WTC11 (cell line): ENCODE results near the gene XRN1. TPM values are rescaled to one million over a fixed set of nuclear protein-coding genes. Genes with fewer than 3 reads are reported as not detected.
"Not testable (repeated sequence)": the region's sequence is repeated elsewhere in the genome, so short reads cannot be mapped to it uniquely, and the experiment has no call there.

Source experiments
- ATAC-seq: fragments of 200-7000 bp; cut with Tn5 transposase; 2 replicates; pipeline ENCODE4 v1.10.0; 2021; ENCODE audit warnings: mild to moderate bottlenecking, moderate library complexity
- CTCF ChIA-PET: fragments of 300-600 bp; sonication (Branson Sonifier 250); formaldehyde crosslinking; loops from one replicate; lab custom pipeline; 2021; ENCODE audit warnings: antibody characterized with exemption; lab: Charles Lee
- POLR2A ChIA-PET: fragments of 350-600 bp; sonication (Branson Sonifier 250); formaldehyde crosslinking; loops from one replicate; lab custom pipeline; 2021; ENCODE audit warnings: antibody characterized with exemption; lab: Charles Lee
- DNase-seq: peaks from one replicate; pipeline ENCODE4 v3.0.0; 2021; ENCODE audit warnings: low spot score
- H3K27ac Mint-ChIP-seq: 2 replicates; pipeline ENCODE4 v1.8.0; 2021; ENCODE audit warnings: mixed read lengths
- H3K27me3 Mint-ChIP-seq: 2 replicates; pipeline ENCODE4 v1.8.0; 2021; ENCODE audit warnings: low read depth, mild to moderate bottlenecking, moderate library complexity, mixed read lengths
- H3K36me3 Mint-ChIP-seq: 2 replicates; pipeline ENCODE4 v1.8.0; 2021; ENCODE audit warnings: mixed read lengths
- H3K4me1 Mint-ChIP-seq: 2 replicates; pipeline ENCODE4 v1.8.0; 2022; ENCODE audit warnings: mixed read lengths
- H3K4me3 Mint-ChIP-seq: 2 replicates; pipeline ENCODE4 v1.8.0; 2021; ENCODE audit warnings: mild to moderate bottlenecking, moderate library complexity, mixed read lengths
- H3K9me3 Mint-ChIP-seq: 2 replicates; pipeline ENCODE4 v1.8.0; 2021; ENCODE audit warnings: mixed read lengths
- ELF4 ChIP-seq: sonication (generic); formaldehyde crosslinking; IDR thresholded peaks from 2 replicates; pipeline ENCODE4 v1.8.1; 2022; ENCODE audit warnings: low read depth, mild to moderate bottlenecking, moderate library complexity, missing genetic modification reagents
- EMX1 ChIP-seq: fragments of 250-450 bp; sonication (Bioruptor Pico); IDR thresholded peaks from 2 replicates; pipeline ENCODE4 v1.8.0; 2021; ENCODE audit warnings: mild to moderate bottlenecking
- ETV6 ChIP-seq: sonication (generic); formaldehyde crosslinking; IDR thresholded peaks from 2 replicates; pipeline ENCODE4 v1.8.1; 2022; ENCODE audit warnings: mild to moderate bottlenecking, missing genetic modification reagents
- FOXP1 ChIP-seq: sonication (generic); formaldehyde crosslinking; IDR thresholded peaks from 2 replicates; pipeline ENCODE4 v1.8.0; 2022; ENCODE audit warnings: missing genetic modification reagents, mild to moderate bottlenecking, moderate library complexity, borderline replicate concordance
- GABPB1 ChIP-seq: sonication (generic); formaldehyde crosslinking; IDR thresholded peaks from 2 replicates; pipeline ENCODE4 v1.8.1; 2023; ENCODE audit warnings: mild to moderate bottlenecking, missing genetic modification reagents
- GRHL2 ChIP-seq: fragments of 250-450 bp; sonication (Bioruptor Pico); IDR thresholded peaks from 2 replicates; pipeline ENCODE4 v1.8.0; 2022; ENCODE audit warnings: mild to moderate bottlenecking, moderate library complexity; ENCODE audit not compliant: insufficient replicate concordance, severe bottlenecking
- HMGA2 ChIP-seq: fragments of 250-450 bp; sonication (Bioruptor Pico); IDR thresholded peaks from 2 replicates; pipeline ENCODE4 v1.4.0; 2021; ENCODE audit warnings: mild to moderate bottlenecking, moderate library complexity
- KAT7 ChIP-seq: sonication (generic); formaldehyde crosslinking; IDR thresholded peaks from 2 replicates; pipeline ENCODE4 v1.8.1; 2023; ENCODE audit warnings: missing genetic modification reagents, mild to moderate bottlenecking, borderline replicate concordance
- OVOL2 ChIP-seq: fragments of 250-450 bp; sonication (Bioruptor Pico); IDR thresholded peaks from 2 replicates; pipeline ENCODE4 v1.9.0; 2021; ENCODE audit warnings: mild to moderate bottlenecking, borderline replicate concordance
- RORB ChIP-seq: fragments of 250-450 bp; sonication (Bioruptor Pico); IDR thresholded peaks from 2 replicates; pipeline ENCODE4 v1.9.0; 2021; ENCODE audit warnings: mild to moderate bottlenecking
- SMAD3 ChIP-seq: sonication (generic); formaldehyde crosslinking; IDR thresholded peaks from 2 replicates; pipeline ENCODE4 v1.8.0; 2022; ENCODE audit warnings: missing genetic modification reagents, mild to moderate bottlenecking, borderline replicate concordance
- SOX15 ChIP-seq: fragments of 250-450 bp; sonication (Bioruptor Pico); IDR thresholded peaks from 2 replicates; pipeline ENCODE4 v1.9.0; 2021; ENCODE audit warnings: mild to moderate bottlenecking
- SP1 ChIP-seq: sonication (generic); formaldehyde crosslinking; conservative IDR thresholded peaks from 2 replicates; pipeline ENCODE4 v1.8.1; 2022; ENCODE audit warnings: missing genetic modification reagents
- TEAD1 ChIP-seq: sonication (generic); formaldehyde crosslinking; IDR thresholded peaks from 2 replicates; pipeline ENCODE4 v1.8.0; 2022; ENCODE audit warnings: mild to moderate bottlenecking, missing genetic modification reagents
- TP53 ChIP-seq: sonication (generic); formaldehyde crosslinking; IDR thresholded peaks from 2 replicates; pipeline ENCODE4 v1.8.1; 2023; ENCODE audit warnings: mild to moderate bottlenecking, missing genetic modification reagents
- ZNF263 ChIP-seq: sonication (generic); formaldehyde crosslinking; IDR thresholded peaks from 2 replicates; pipeline ENCODE4 v1.8.1; 2022; ENCODE audit warnings: low read depth, mild to moderate bottlenecking, moderate library complexity, missing genetic modification reagents
- ZNF396 ChIP-seq: fragments of 250-450 bp; sonication (Bioruptor Pico); IDR thresholded peaks from 2 replicates; pipeline ENCODE4 v1.8.0; 2021; ENCODE audit warnings: mild to moderate bottlenecking, moderate library complexity, borderline replicate concordance
- total RNA-seq: library from RNA; stranded (reverse); gene quantifications from 3 replicates; pipeline ENCODE4 v1.2.3, GENCODE V29; 2021
- TF ChIP-seq, protein P1 (sequence below): sonication (generic); formaldehyde crosslinking; IDR thresholded peaks from 2 replicates; pipeline ENCODE4 v1.8.0; 2023; ENCODE audit warnings: mild to moderate bottlenecking, missing genetic modification reagents
- TF ChIP-seq, protein P2 (sequence below): sonication (generic); formaldehyde crosslinking; IDR thresholded peaks from 2 replicates; pipeline ENCODE4 v1.8.1; 2023; ENCODE audit warnings: mild to moderate bottlenecking, missing genetic modification reagents, moderate library complexity
- TF ChIP-seq, protein P3 (sequence below): sonication (generic); formaldehyde crosslinking; conservative IDR thresholded peaks from 2 replicates; pipeline ENCODE4 v1.8.1; 2023; ENCODE audit warnings: mild to moderate bottlenecking, low read depth, missing genetic modification reagents, moderate library complexity
- TF ChIP-seq, protein P4 (sequence below): sonication (generic); formaldehyde crosslinking; IDR thresholded peaks from 2 replicates; pipeline ENCODE4 v1.8.1; 2022; ENCODE audit warnings: missing genetic modification reagents, borderline replicate concordance

XRN1 gene
- total RNA-seq, 1 experiment from 2014 or later = 19.2 TPM

DNA sequence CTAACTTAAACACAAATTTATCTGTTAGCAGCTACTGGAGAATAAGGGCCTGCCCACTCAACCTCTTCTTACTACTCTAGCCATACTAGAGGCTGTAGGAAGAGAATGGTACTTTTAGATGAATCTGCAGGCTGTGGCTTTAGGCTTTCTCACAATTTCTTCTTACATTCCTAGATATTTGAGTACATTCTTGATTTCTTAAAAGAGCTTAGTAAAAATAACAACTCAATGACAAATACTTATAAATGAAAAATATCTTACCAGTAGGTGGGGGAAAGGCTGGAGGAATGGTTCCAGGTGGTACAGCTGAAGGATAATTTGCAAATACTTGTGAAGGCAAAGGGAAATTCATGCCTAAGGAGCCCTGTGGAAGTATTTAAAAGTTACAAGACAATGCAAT is 129.5 kb downstream of the XRN1 start:
- TF ChIP-seq ZNF263 = no peak
- no peak for TF ChIP-seq TEAD1 (CRISPR knock-in tag)
- TF ChIP-seq TP53 (CRISPR knock-in tag) = no peak
- no peak for TF ChIP-seq EMX1 (CRISPR knock-in tag)
- no peak for TF ChIP-seq ELF4 (CRISPR knock-in tag)
- TF ChIP-seq FOXP1 (CRISPR knock-in tag) = no peak
- TF ChIP-seq, protein P1, sequence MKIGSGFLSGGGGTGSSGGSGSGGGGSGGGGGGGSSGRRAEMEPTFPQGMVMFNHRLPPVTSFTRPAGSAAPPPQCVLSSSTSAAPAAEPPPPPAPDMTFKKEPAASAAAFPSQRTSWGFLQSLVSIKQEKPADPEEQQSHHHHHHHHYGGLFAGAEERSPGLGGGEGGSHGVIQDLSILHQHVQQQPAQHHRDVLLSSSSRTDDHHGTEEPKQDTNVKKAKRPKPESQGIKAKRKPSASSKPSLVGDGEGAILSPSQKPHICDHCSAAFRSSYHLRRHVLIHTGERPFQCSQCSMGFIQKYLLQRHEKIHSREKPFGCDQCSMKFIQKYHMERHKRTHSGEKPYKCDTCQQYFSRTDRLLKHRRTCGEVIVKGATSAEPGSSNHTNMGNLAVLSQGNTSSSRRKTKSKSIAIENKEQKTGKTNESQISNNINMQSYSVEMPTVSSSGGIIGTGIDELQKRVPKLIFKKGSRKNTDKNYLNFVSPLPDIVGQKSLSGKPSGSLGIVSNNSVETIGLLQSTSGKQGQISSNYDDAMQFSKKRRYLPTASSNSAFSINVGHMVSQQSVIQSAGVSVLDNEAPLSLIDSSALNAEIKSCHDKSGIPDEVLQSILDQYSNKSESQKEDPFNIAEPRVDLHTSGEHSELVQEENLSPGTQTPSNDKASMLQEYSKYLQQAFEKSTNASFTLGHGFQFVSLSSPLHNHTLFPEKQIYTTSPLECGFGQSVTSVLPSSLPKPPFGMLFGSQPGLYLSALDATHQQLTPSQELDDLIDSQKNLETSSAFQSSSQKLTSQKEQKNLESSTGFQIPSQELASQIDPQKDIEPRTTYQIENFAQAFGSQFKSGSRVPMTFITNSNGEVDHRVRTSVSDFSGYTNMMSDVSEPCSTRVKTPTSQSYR (CRISPR knock-in tag) = no peak
- no peak for TF ChIP-seq SOX15 (CRISPR knock-in tag)
- TF ChIP-seq, protein P2, sequence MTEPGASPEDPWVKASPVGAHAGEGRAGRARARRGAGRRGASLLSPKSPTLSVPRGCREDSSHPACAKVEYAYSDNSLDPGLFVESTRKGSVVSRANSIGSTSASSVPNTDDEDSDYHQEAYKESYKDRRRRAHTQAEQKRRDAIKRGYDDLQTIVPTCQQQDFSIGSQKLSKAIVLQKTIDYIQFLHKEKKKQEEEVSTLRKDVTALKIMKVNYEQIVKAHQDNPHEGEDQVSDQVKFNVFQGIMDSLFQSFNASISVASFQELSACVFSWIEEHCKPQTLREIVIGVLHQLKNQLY (CRISPR knock-in tag) = no peak
- no peaks in the 10 kb centered on the region for H3K27me3 Mint-ChIP-seq
- no peaks in the 10 kb centered on the region for H3K4me1 Mint-ChIP-seq
- DNase-seq (no peak), ATAC-seq (no peak)
- ChIA-PET POLR2A (no interaction called here), CTCF (interaction anchor here (1.5 kb wide), 1 partner anchor 192 kb away, joined by 4 read pairs; no protein-coding TSS in a partner anchor)
- no peak overlapping the region for H3K4me3 Mint-ChIP-seq
- no peaks in the 10 kb centered on the region for H3K36me3 Mint-ChIP-seq
- H3K9me3 Mint-ChIP-seq = no peaks in the 10 kb centered on the region
- H3K27ac Mint-ChIP-seq = no peak overlapping the region; the same call in 1 of the 2 replicates

DNA sequence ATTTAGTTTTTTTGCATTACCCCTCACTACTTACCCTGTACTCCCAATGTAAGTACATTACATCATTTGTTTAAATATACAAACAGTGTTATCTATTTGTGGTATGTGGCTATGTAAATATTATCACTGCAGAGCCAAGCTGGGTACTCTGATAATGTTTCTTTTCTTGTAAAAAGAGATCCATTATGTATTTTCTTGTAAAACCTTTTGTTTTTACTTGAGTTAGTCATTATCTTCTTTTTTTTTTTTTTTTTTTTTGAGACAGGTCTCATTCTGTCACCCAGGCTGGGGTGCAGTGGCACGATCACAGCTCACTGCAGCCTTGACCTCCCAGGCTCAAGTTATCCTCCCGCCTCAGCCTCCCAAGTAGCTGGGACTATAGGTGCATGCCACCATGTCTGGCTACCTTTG is 131.9 kb downstream of the XRN1 start:
- H3K27me3 Mint-ChIP-seq, DNase-seq, H3K9me3 Mint-ChIP-seq, CTCF ChIA-PET, H3K4me3 Mint-ChIP-seq, H3K36me3 Mint-ChIP-seq, H3K27ac Mint-ChIP-seq, H3K4me1 Mint-ChIP-seq, ATAC-seq: not testable (repeated sequence)
- POLR2A ChIA-PET = interaction anchor here (0.6 kb wide), 1 partner anchor 10 kb away, joined by 3 read pairs; no protein-coding TSS in a partner anchor
- TF ChIP-seq GABPB1 (CRISPR knock-in tag) = 0 out of 2 replicates have a peak, but pooled peaks have one; percentile 23

DNA sequence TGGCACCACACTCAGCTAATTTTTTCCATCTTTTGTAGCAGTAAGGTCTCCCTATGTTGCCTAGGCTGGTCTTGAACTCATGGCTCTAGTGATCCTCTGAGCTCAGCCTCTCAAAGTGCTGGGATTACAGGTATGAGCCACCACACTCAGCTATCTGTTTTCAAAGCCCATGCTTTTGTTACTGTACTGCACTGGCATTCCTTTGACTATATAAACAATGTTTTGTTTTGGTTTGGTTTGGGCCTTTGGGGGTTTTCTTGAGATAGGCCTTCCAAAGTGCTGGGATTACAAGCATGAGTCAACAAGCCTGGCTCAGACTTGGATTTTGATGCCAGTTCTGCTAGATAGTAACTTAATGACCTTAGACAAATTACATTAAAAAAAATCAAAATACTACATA is 132.8 kb downstream of the XRN1 start:
- POLR2A ChIA-PET = no interaction called here
- CTCF ChIA-PET = no interaction called here
- ATAC-seq (no peak), DNase-seq (no peak)
- H3K27me3 Mint-ChIP-seq = no peaks in the 10 kb centered on the region
- TF ChIP-seq KAT7 (CRISPR knock-in tag) = no peak
- no peak for TF ChIP-seq GRHL2
- peaks cover 2% of the 10 kb centered on the region; the same call in 1 of the 2 replicates for H3K36me3 Mint-ChIP-seq
- H3K4me1 Mint-ChIP-seq = no peaks in the 10 kb centered on the region
- no peak overlapping the region for H3K27ac Mint-ChIP-seq
- H3K4me3 Mint-ChIP-seq = no peak overlapping the region
- no peaks in the 10 kb centered on the region for H3K9me3 Mint-ChIP-seq

DNA sequence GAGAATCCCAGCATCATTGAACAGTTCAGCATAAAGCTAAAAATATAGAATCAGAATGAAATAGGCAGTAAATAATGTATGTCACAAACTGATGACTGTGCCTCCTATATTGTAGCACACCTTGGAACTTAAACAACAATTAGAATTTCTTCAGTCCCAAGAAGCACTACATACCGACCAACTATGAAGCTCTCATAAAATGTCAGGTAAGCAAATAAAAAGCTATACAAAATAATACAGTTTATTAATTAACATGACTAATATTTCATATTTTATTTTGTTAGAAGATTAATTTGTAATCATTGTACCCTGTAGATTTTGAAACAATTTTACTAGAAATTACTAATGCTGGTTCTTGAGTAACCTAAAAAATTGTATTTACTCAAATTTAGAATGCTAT is 137.4 kb downstream of the XRN1 start:
- H3K4me1 Mint-ChIP-seq = peaks cover 8% of the 10 kb centered on the region
- H3K36me3 Mint-ChIP-seq = peaks cover 8% of the 10 kb centered on the region
- DNase-seq = no peak
- no peak for ATAC-seq
- H3K9me3 Mint-ChIP-seq = peaks cover 6% of the 10 kb centered on the region
- H3K4me3 Mint-ChIP-seq = no peak overlapping the region
- CTCF ChIA-PET = no interaction called here
- H3K27ac Mint-ChIP-seq = no peak overlapping the region
- H3K27me3 Mint-ChIP-seq = no peaks in the 10 kb centered on the region
- POLR2A ChIA-PET = no interaction called here
- TF ChIP-seq ETV6 (CRISPR knock-in tag) (no peak), SMAD3 (CRISPR knock-in tag) (no peak), ZNF396 (CRISPR knock-in tag) (no peak), ELF4 (CRISPR knock-in tag) (no peak), SP1 (CRISPR knock-in tag) (no peak), RORB (CRISPR knock-in tag) (no peak), EMX1 (CRISPR knock-in tag) (no peak), HMGA2 (CRISPR knock-in tag) (no peak), OVOL2 (CRISPR knock-in tag) (no peak)
- TF ChIP-seq, protein P3, sequence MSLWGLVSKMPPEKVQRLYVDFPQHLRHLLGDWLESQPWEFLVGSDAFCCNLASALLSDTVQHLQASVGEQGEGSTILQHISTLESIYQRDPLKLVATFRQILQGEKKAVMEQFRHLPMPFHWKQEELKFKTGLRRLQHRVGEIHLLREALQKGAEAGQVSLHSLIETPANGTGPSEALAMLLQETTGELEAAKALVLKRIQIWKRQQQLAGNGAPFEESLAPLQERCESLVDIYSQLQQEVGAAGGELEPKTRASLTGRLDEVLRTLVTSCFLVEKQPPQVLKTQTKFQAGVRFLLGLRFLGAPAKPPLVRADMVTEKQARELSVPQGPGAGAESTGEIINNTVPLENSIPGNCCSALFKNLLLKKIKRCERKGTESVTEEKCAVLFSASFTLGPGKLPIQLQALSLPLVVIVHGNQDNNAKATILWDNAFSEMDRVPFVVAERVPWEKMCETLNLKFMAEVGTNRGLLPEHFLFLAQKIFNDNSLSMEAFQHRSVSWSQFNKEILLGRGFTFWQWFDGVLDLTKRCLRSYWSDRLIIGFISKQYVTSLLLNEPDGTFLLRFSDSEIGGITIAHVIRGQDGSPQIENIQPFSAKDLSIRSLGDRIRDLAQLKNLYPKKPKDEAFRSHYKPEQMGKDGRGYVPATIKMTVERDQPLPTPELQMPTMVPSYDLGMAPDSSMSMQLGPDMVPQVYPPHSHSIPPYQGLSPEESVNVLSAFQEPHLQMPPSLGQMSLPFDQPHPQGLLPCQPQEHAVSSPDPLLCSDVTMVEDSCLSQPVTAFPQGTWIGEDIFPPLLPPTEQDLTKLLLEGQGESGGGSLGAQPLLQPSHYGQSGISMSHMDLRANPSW = no peak
- TF ChIP-seq, protein P4, sequence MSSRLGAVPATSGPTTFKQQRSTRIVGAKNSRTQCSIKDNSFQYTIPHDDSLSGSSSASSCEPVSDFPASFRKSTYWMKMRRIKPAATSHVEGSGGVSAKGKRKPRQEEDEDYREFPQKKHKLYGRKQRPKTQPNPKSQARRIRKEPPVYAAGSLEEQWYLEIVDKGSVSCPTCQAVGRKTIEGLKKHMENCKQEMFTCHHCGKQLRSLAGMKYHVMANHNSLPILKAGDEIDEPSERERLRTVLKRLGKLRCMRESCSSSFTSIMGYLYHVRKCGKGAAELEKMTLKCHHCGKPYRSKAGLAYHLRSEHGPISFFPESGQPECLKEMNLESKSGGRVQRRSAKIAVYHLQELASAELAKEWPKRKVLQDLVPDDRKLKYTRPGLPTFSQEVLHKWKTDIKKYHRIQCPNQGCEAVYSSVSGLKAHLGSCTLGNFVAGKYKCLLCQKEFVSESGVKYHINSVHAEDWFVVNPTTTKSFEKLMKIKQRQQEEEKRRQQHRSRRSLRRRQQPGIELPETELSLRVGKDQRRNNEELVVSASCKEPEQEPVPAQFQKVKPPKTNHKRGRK = no peak
